GM12878 (cell line): ENCODE measurements around the gene DUSP12. TPM values are rescaled to one million over a fixed set of nuclear protein-coding genes. Genes with fewer than 3 reads are reported as not detected.
A peak's percentile ranks its signal among the peaks of the same experiment; 100 is the strongest.

ENCODE experiments used
- ATAC-seq: fragments of 200-7000 bp; cut with Tn5 transposase; 3 replicates; pipeline ENCODE4 v1.9.1; 2020; ENCODE audit warnings: mild to moderate bottlenecking, moderate library complexity
- BruUV-seq: library from RNA; stranded (reverse); fragments of 400-500 nt; replicated peaks from 2 replicates; lab custom pipeline; 2021; lab: Mats Ljungman, UMichigan
- CTCF ChIA-PET: fragments of 300-600 bp; sonication (Branson Sonifier 250); formaldehyde crosslinking; extraction: SDS; loops from one replicate; lab custom pipeline; 2021; ENCODE audit warnings: inconsistent platforms; lab: Yijun Ruan, JAX
- POLR2A ChIA-PET: fragments of 350-600 bp; formaldehyde crosslinking; extraction: SDS; loops from one replicate; lab custom pipeline; 2021; ENCODE audit warnings: inconsistent platforms; lab: Charles Lee
- RAD21 ChIA-PET: fragments of 300-600 bp; sonication (Branson Sonifier 250); formaldehyde crosslinking; loops from one replicate; lab custom pipeline; 2023; ENCODE audit warnings: antibody characterized with exemption; ENCODE audit not compliant: unreplicated experiment; lab: Charles Lee
- SMC1A ChIA-PET: fragments of 300-600 bp; sonication (Branson Sonifier 250); formaldehyde crosslinking; loops from one replicate; lab custom pipeline; 2023; ENCODE audit not compliant: unreplicated experiment, uncharacterized antibody; lab: Charles Lee
- DNase-seq: peaks from one replicate; pipeline ENCODE4 v3.0.0-alpha.2; 2011; ENCODE audit warnings: low read depth, low spot score
- FAIRE-seq: peaks from 3 replicates; lab custom pipeline; 2011; peaks lifted over from hg19 to GRCh38; lab: Jason Lieb, UNC
- H2AFZ ChIP-seq: 2 replicates; pipeline ENCODE4 v1.6.0; 2011; ENCODE audit warnings: low read depth, low read length, control low read depth; ENCODE audit not compliant: control insufficient read depth
- H3K27ac ChIP-seq: 2 replicates; pipeline ENCODE4 v1.5.1; 2011; ENCODE audit warnings: control low read depth; ENCODE audit not compliant: control insufficient read depth, insufficient read depth
- H3K27me3 ChIP-seq, 2 experiments: replicated peaks in 1 of 2; 2 replicates each; pipeline versions ENCODE4 v1.6.0 to v1.6.1; 2011; ENCODE audit warnings: low read length in 1 of 2; ENCODE audit not compliant: control insufficient read depth in 2 of 2, insufficient read depth in 2 of 2
- H3K36me3 ChIP-seq, 2 experiments: 2 replicates each; pipeline ENCODE4 v1.5.1; 2011; ENCODE audit warnings: low read length in 1 of 2; ENCODE audit not compliant: control insufficient read depth in 2 of 2, insufficient read depth in 2 of 2
- H3K4me1 ChIP-seq: 2 replicates; pipeline ENCODE4 v1.6.1; 2011; ENCODE audit warnings: mild to moderate bottlenecking, low read length, moderate library complexity, mixed read lengths; ENCODE audit not compliant: control insufficient read depth, insufficient read depth
- H3K4me2 ChIP-seq: 2 replicates; pipeline ENCODE4 v1.6.0; 2011; ENCODE audit warnings: control low read depth; ENCODE audit not compliant: control insufficient read depth, insufficient read depth
- H3K4me3 ChIP-seq: fragments of 200-600 bp; sonication (generic); 2 replicates; pipeline ENCODE4 v1.5.1; 2016
- H3K79me2 ChIP-seq: 2 replicates; pipeline ENCODE4 v1.6.0; 2011; ENCODE audit warnings: low read length; ENCODE audit not compliant: control insufficient read depth, insufficient read depth
- H3K9ac ChIP-seq: 2 replicates; pipeline ENCODE4 v1.8.0; 2011; ENCODE audit warnings: low read length, control low read depth, mixed read lengths; ENCODE audit not compliant: control insufficient read depth, insufficient read depth
- H3K9me3 ChIP-seq: replicated peaks from 3 replicates; pipeline ENCODE4 v1.5.1; 2011; ENCODE audit warnings: mild to moderate bottlenecking, low read length; ENCODE audit not compliant: control insufficient read depth, insufficient read depth
- H4K20me1 ChIP-seq: 2 replicates; pipeline ENCODE4 v1.6.0; 2011; ENCODE audit not compliant: control insufficient read depth, insufficient read depth
- ATF2 ChIP-seq: IDR thresholded peaks from 2 replicates; pipeline ENCODE4 v1.6.1; 2012; ENCODE audit warnings: low read length, inconsistent platforms
- CREM ChIP-seq: IDR thresholded peaks from 2 replicates; pipeline ENCODE4 v1.6.1; 2014; ENCODE audit warnings: antibody characterized with exemption, low read depth
- E2F4 ChIP-seq: IDR thresholded peaks from 2 replicates; pipeline ENCODE4 v1.6.1; 2012; ENCODE audit warnings: low read depth, low read length, improper control_type of control experiment
- HDAC2 ChIP-seq: fragments of 200-600 bp; sonication (generic); IDR thresholded peaks from 2 replicates; pipeline ENCODE4 v1.6.1; 2017
- HSF1 ChIP-seq: fragments of 150-350 bp; IDR thresholded peaks from 2 replicates; pipeline ENCODE4 v1.6.1; 2014; ENCODE audit warnings: mild to moderate bottlenecking, low read depth, low read length
- IRF3 ChIP-seq: fragments of 450-650 bp; IDR thresholded peaks from 2 replicates; pipeline ENCODE4 v1.6.1; 2014; ENCODE audit warnings: mild to moderate bottlenecking
- JUNB ChIP-seq: IDR thresholded peaks from 2 replicates; pipeline ENCODE4 v1.6.1; 2016; ENCODE audit warnings: antibody characterized with exemption, mild to moderate bottlenecking
- RUNX3 ChIP-seq: IDR thresholded peaks from 2 replicates; pipeline ENCODE4 v1.6.1; 2012; ENCODE audit warnings: low read length, inconsistent platforms
- TARDBP ChIP-seq: IDR thresholded peaks from 2 replicates; pipeline ENCODE4 v1.6.1; 2016; ENCODE audit warnings: borderline replicate concordance
- WGBS: methylation state at CpG from one replicate; pipeline ENCODE4 v1.1.6; 2016; ENCODE audit warnings: low lambda C conversion rate; ENCODE audit not compliant: insufficient replicate concordance, insufficient coverage; ENCODE audit errors: missing lambda C conversion rate; 5-methylcytosine and 5-hydroxymethylcytosine counted together
- in situ Hi-C: fragments of 300-500 bp; cut with MboI; formaldehyde crosslinking; loops from 9 replicates; pipeline ENCODE4 v1.14.3; 2018; ENCODE audit warnings: mixed read lengths
- intact Hi-C: fragments of 100-400 bp; cut with micrococcal nuclease; formaldehyde crosslinking; loops from one replicate; pipeline ENCODE4 v1.14.2; 2022; ENCODE audit not compliant: unreplicated experiment
- polyA plus RNA-seq, 11 experiments: library from polyadenylated mRNA; depleted of rRNA in 4 of 11; unstranded in 6 of 11; stranded (reverse) in 5 of 11; fragments of >200 nt; fragmentation: Nextera tagmentation in 4 of 11; fragmentation: Illumina TruSeq in 1 of 11; extraction: Ambion mirVana in 4 of 11; extraction: Trizol in 1 of 11; gene quantifications; 1 replicate in 1 of 11; 2 replicates in 10 of 11; pipeline versions ENCODE4 v1.2.1 to v1.2.3, GENCODE V29; 2011 to 2016; ENCODE audit warnings: inconsistent platforms in 2 of 11, missing spikeins in 2 of 11, low read depth in 1 of 11
- total RNA-seq, 4 experiments: library from RNA; depleted of rRNA in 3 of 4; stranded (reverse); fragments of >200 nt in 3 of 4; fragmentation: Illumina TruSeq in 1 of 4; extraction: Trizol in 1 of 4; gene quantifications; 2 replicates each; pipeline versions ENCODE4 v1.2.1 to v1.2.3, GENCODE V29; 2013 to 2021

DUSP12 gene
- total and polyA plus RNA-seq, 10 of the 15 experiments (the other 5 are each of a cell fraction or from before 2014, with no cell fraction given) = 7.0 to 51.5 (median 35.4) TPM

- 45% methylated on average over 6 of the region's 6 CpGs for WGBS
- no peaks in the 10 kb centered on the region for H3K27me3 ChIP-seq
- peak overlapping the region; percentile 82 for H2AFZ ChIP-seq
- ChIA-PET CTCF (interaction anchor here (0.6 to 3.7 kb wide), 5 partner anchors 8 to 644 kb away, joined by 3 to 44 read pairs (median 3); no protein-coding TSS in a partner anchor), SMC1A (interaction anchor here (1.0 to 3.0 kb wide), 4 partner anchors 8 to 100 kb away, joined by 3 to 22 read pairs (median 3); no protein-coding TSS in a partner anchor), RAD21 (interaction anchor here (2.3 to 3.4 kb wide), 2 partner anchors 8 to 45 kb away, joined by 7 to 36 read pairs; no protein-coding TSS in a partner anchor), POLR2A (interaction anchor here (2.7 kb wide), 1 partner anchor 19 kb away, joined by 8 read pairs; no protein-coding TSS in a partner anchor)
- no peak overlapping the region for H3K4me3 ChIP-seq
- DNase-seq (no peak), ATAC-seq (no peak), FAIRE-seq (no peak)
- intact Hi-C loops (loop anchor here (10.0 kb wide), 2 partner anchors 203 to 353 kb away; partner anchors contain the start of gene FCGR3A), in situ Hi-C loops (loop anchor here (10.0 kb wide), 2 partner anchors 263 to 553 kb away; partner anchors contain the start of gene ADAMTS4)
- H3K36me3 ChIP-seq = peaks cover 0 to 4% of the 10 kb centered on the region in 2 experiments; a peak in 1 of 4 replicates
- H3K4me2 ChIP-seq = peak overlapping the region; percentile 82
- no TSS peak for BruUV-seq
- no peaks in the 10 kb centered on the region for H4K20me1 ChIP-seq
- no peak for TF ChIP-seq HSF1
- TF ChIP-seq IRF3 = no peak
- TF ChIP-seq JUNB = peak; percentile 59
- no peak for TF ChIP-seq E2F4
- peak; percentile 16; the same call in 1 of the 2 replicates for TF ChIP-seq CREM
- TF ChIP-seq RUNX3 = no peak
- TF ChIP-seq ATF2 = 0 out of 2 replicates have a peak, but pooled peaks have one; percentile 20
- TF ChIP-seq HDAC2 = no peak
- TF ChIP-seq TARDBP = no peak
- peaks cover 38% of the 10 kb centered on the region for H3K4me1 ChIP-seq
- H3K9me3 ChIP-seq = no peaks in the 10 kb centered on the region; the same call in 2 of the 3 replicates
- peak overlapping the region; percentile 26; the same call in 1 of the 2 replicates for H3K9ac ChIP-seq
- H3K79me2 ChIP-seq = peaks cover 26% of the 10 kb centered on the region
- no peak overlapping the region for H3K27ac ChIP-seq
Observed at GRCh38 chr1:161747801-161748200, 1.8 kb upstream of the DUSP12 start.
